Naive B cell (primary cell): Measurements from ENCODE around the gene SPRYD3. TPM values are rescaled to one million over a fixed set of nuclear protein-coding genes. Genes with fewer than 3 reads are reported as not detected.

ENCODE experiments used
- ATAC-seq, 2 donors: fragments of 150-1000 bp; cut with Tn5 transposase; 2 replicates each; pipeline ENCODE4 v1.10.0; 2021; ENCODE audit warnings: low read depth in 2 of 2, mild to moderate bottlenecking in 2 of 2, moderate library complexity in 2 of 2
- DNase-seq: peaks from one replicate; pipeline ENCODE4 v3.0.0; 2022
- H3K27ac Mint-ChIP-seq, 6 donors: one replicate each; pipeline ENCODE4 v1.8.0; 2020 to 2022; ENCODE audit warnings: mild to moderate bottlenecking in 6 of 6, mixed read lengths in 6 of 6, moderate library complexity in 5 of 6, inconsistent platforms in 2 of 6
- H3K27me3 Mint-ChIP-seq, 3 donors: one replicate each; pipeline ENCODE4 v1.8.0; 2021 to 2022; ENCODE audit warnings: mixed read lengths in 3 of 3, mild to moderate bottlenecking in 1 of 3
- H3K36me3 Mint-ChIP-seq, 2 donors: one replicate each; pipeline ENCODE4 v1.8.0; 2020 to 2022; ENCODE audit warnings: mixed read lengths in 2 of 2, inconsistent platforms in 1 of 2, mild to moderate bottlenecking in 1 of 2
- H3K4me1 Mint-ChIP-seq, 3 donors: one replicate each; pipeline ENCODE4 v1.8.0; 2020 to 2022; ENCODE audit warnings: mixed read lengths in 3 of 3, inconsistent platforms in 1 of 3, mild to moderate bottlenecking in 1 of 3, moderate library complexity in 1 of 3
- H3K4me3 Mint-ChIP-seq, 8 donors: one replicate each; pipeline ENCODE4 v1.8.0; 2020 to 2022; ENCODE audit warnings: mild to moderate bottlenecking in 8 of 8, mixed read lengths in 8 of 8, moderate library complexity in 8 of 8, inconsistent platforms in 2 of 8
- H3K9me3 Mint-ChIP-seq, 7 donors: one replicate each; pipeline ENCODE4 v1.8.0; 2020 to 2022; ENCODE audit warnings: mixed read lengths in 7 of 7, mild to moderate bottlenecking in 5 of 7, inconsistent platforms in 2 of 7, moderate library complexity in 1 of 7
- polyA plus RNA-seq, 6 donors: library from polyadenylated mRNA; unstranded; fragments of 300-500 nt; fragmentation: Illumina TruSeq; gene quantifications; one replicate each; pipeline ENCODE4 v1.2.3, GENCODE V29; 2021; ENCODE audit warnings: low read depth in 6 of 6

SPRYD3 gene
- polyA plus RNA-seq, 6 donors from 2014 or later: 12.8 to 31.1 (median 23.2) TPM

GRCh38 chr12:53082637-53083175 lies 3.5 kb upstream of the SPRYD3 start:
- H3K27ac Mint-ChIP-seq: no peak overlapping the region
- H3K27me3 Mint-ChIP-seq: peaks cover 4 to 20% (median 17%) of the 10 kb centered on the region in 3 donors
- peak overlapping the region in 2 of 8 donors; percentile 15 to 28 for H3K4me3 Mint-ChIP-seq
- ATAC-seq: no peak
- peaks cover 14 to 29% (median 29%) of the 10 kb centered on the region in 3 donors for H3K4me1 Mint-ChIP-seq
- no peak for DNase-seq
- H3K9me3 Mint-ChIP-seq: peaks cover 0 to 1% (median 0%) of the 10 kb centered on the region in 7 donors
- no peaks in the 10 kb centered on the region for H3K36me3 Mint-ChIP-seq

GRCh38 chr12:53078425-53079225 lies 565 bp downstream of the SPRYD3 start:
- Mint-ChIP-seq H3K4me3 (peak overlapping the region; percentile 86 to 98 (median 95)), H3K9me3 (no peaks in the 10 kb centered on the region), H3K27ac (peak overlapping the region in 5 of 6 donors; percentile 80 to 97 (median 94)), H3K36me3 (peaks cover 7 to 21% of the 10 kb centered on the region in 2 donors), H3K27me3 (no peaks in the 10 kb centered on the region), H3K4me1 (peaks cover 37 to 64% (median 53%) of the 10 kb centered on the region in 3 donors)
- peak; percentile 43 to 44 for ATAC-seq
- no peak for DNase-seq

- peaks cover 48 to 80% (median 69%) of the 10 kb centered on the region in 3 donors for H3K4me1 Mint-ChIP-seq
- no peak for DNase-seq
- H3K27me3 Mint-ChIP-seq: no peaks in the 10 kb centered on the region
- H3K36me3 Mint-ChIP-seq: peaks cover 7 to 21% of the 10 kb centered on the region in 2 donors
- no peaks in the 10 kb centered on the region for H3K9me3 Mint-ChIP-seq
- peak overlapping the region in 6 of 8 donors; percentile 41 to 95 (median 91) for H3K4me3 Mint-ChIP-seq
- ATAC-seq: no peak
- H3K27ac Mint-ChIP-seq: peak overlapping the region in 2 of 6 donors; percentile 15 to 53
Observed at GRCh38 chr12:53077030-53077429, 2.2 kb downstream of the SPRYD3 start.

- DNase-seq (no peak), ATAC-seq (no peak)
- no peak overlapping the region for H3K27ac Mint-ChIP-seq
- H3K36me3 Mint-ChIP-seq: peaks cover 7 to 21% of the 10 kb centered on the region in 2 donors
- H3K9me3 Mint-ChIP-seq: no peaks in the 10 kb centered on the region
- H3K27me3 Mint-ChIP-seq: no peaks in the 10 kb centered on the region
- peaks cover 52 to 86% (median 75%) of the 10 kb centered on the region in 3 donors for H3K4me1 Mint-ChIP-seq
- H3K4me3 Mint-ChIP-seq: peak overlapping the region in 3 of 8 donors; percentile 28 to 95 (median 29)
Observed at GRCh38 chr12:53076461-53076860, 2.7 kb downstream of the SPRYD3 start.

- Mint-ChIP-seq H3K4me3 (peak overlapping the region in 2 of 8 donors; percentile 53 to 69), H3K27me3 (no peaks in the 10 kb centered on the region), H3K27ac (no peak overlapping the region), H3K36me3 (peaks cover 7 to 21% of the 10 kb centered on the region in 2 donors), H3K4me1 (peaks cover 48 to 84% (median 74%) of the 10 kb centered on the region in 3 donors), H3K9me3 (no peaks in the 10 kb centered on the region)
- DNase-seq (no peak), ATAC-seq (no peak)
Observed at GRCh38 chr12:53074999-53075370, 4.2 kb downstream of the SPRYD3 start.

- peak overlapping the region in 1 of 8 donors; percentile 53 for H3K4me3 Mint-ChIP-seq
- no peaks in the 10 kb centered on the region for H3K9me3 Mint-ChIP-seq
- H3K27ac Mint-ChIP-seq: peak overlapping the region in 1 of 6 donors; percentile 66
- H3K27me3 Mint-ChIP-seq: no peaks in the 10 kb centered on the region
- peaks cover 7 to 21% of the 10 kb centered on the region in 2 donors for H3K36me3 Mint-ChIP-seq
- ATAC-seq: no peak
- no peak for DNase-seq
- peaks cover 44 to 80% (median 69%) of the 10 kb centered on the region in 3 donors for H3K4me1 Mint-ChIP-seq
Observed at GRCh38 chr12:53074283-53074998, 4.7 kb downstream of the SPRYD3 start.

GRCh38 chr12:53073881-53074280 lies 5.3 kb downstream of the SPRYD3 start:
- DNase-seq (no peak), ATAC-seq (no peak)
- H3K4me1 Mint-ChIP-seq: peaks cover 41 to 77% (median 63%) of the 10 kb centered on the region in 3 donors

GRCh38 chr12:53071591-53072551 lies 7.3 kb downstream of the SPRYD3 start:
- Mint-ChIP-seq H3K4me1 (peaks cover 32 to 59% (median 55%) of the 10 kb centered on the region in 3 donors), H3K9me3 (no peaks in the 10 kb centered on the region), H3K36me3 (peaks cover 7 to 21% of the 10 kb centered on the region in 2 donors), H3K27me3 (no peaks in the 10 kb centered on the region), H3K27ac (peak overlapping the region in 5 of 6 donors; percentile 30 to 84 (median 59)), H3K4me3 (peak overlapping the region in 1 of 8 donors; percentile 18)
- DNase-seq: no peak
- ATAC-seq: no peak

More at GRCh38 chr12:53073881-53074280, 5.3 kb downstream of the SPRYD3 start:
- Mint-ChIP-seq H3K27me3 (no peaks in the 10 kb centered on the region), H3K4me3 (no peak overlapping the region), H3K27ac (peak overlapping the region in 1 of 6 donors; percentile 47), H3K36me3 (peaks cover 7 to 21% of the 10 kb centered on the region in 2 donors), H3K9me3 (no peaks in the 10 kb centered on the region)

- Mint-ChIP-seq H3K36me3 (peaks cover 7 to 17% of the 10 kb centered on the region in 2 donors), H3K9me3 (no peaks in the 10 kb centered on the region), H3K27ac (peak overlapping the region in 1 of 6 donors; percentile 81), H3K4me3 (no peak overlapping the region), H3K4me1 (peaks cover 33 to 57% (median 56%) of the 10 kb centered on the region in 3 donors), H3K27me3 (no peaks in the 10 kb centered on the region)
- no peak for DNase-seq
- ATAC-seq: no peak
Observed at GRCh38 chr12:53070877-53071492, 8.2 kb downstream of the SPRYD3 start.

- ATAC-seq: no peak
- no peak for DNase-seq
- Mint-ChIP-seq H3K4me1 (peaks cover 35 to 63% (median 49%) of the 10 kb centered on the region in 3 donors), H3K4me3 (no peak overlapping the region), H3K27ac (peak overlapping the region in 2 of 6 donors; percentile 37 to 53), H3K27me3 (no peaks in the 10 kb centered on the region), H3K9me3 (no peaks in the 10 kb centered on the region), H3K36me3 (peaks cover 7 to 16% of the 10 kb centered on the region in 2 donors)
Observed at GRCh38 chr12:53069621-53070410, 9.4 kb downstream of the SPRYD3 start.

GRCh38 chr12:53068811-53069585 lies 10.2 kb downstream of the SPRYD3 start:
- Mint-ChIP-seq H3K27ac (peak overlapping the region in 1 of 6 donors; percentile 53), H3K4me1 (peaks cover 27 to 62% (median 41%) of the 10 kb centered on the region in 3 donors)
- no peak for DNase-seq

More at GRCh38 chr12:53068811-53069585, 10.2 kb downstream of the SPRYD3 start:
- H3K9me3 Mint-ChIP-seq: no peaks in the 10 kb centered on the region
- peaks cover 6 to 11% of the 10 kb centered on the region in 2 donors for H3K36me3 Mint-ChIP-seq
- no peak for ATAC-seq
- H3K27me3 Mint-ChIP-seq: no peaks in the 10 kb centered on the region
- H3K4me3 Mint-ChIP-seq: no peak overlapping the region
